ENCODE results near the gene AMOTL1.

DNA sequence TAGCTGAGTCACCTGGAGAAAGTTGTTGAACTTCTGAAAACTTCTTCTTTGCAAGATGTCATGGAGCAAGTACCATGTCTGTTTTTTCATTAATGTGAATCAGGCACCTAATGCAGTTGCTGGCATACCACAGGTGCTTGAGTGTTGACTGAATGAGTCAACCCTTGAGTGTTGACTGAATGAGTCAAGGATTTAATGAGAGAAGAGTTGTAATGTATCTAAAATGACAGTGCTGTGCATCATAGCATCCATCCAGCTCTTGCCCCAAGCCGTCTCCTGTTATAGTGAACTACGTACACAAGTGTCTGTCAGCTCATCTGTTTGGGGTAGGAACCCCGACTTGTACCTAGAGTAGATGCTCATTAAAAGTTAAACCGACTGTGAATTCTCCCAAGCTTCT, 112.1 kb downstream of the AMOTL1 start:
- TF ChIP-seq CTCF (IDR thresholded peaks at IDR 0.05) (no peak), POLR2A (IDR thresholded peaks at IDR 0.05) (no peak)
